NCI-H82 treated with DMSO at 0.1 percent for 48 hours (cell line): Measurements from ENCODE around the gene PTCH1.

Source experiments
- DNase-seq: peaks from one replicate; lab custom pipeline; 2025; ENCODE audit not compliant: unreplicated experiment; lab: John Stamatoyannopoulos, UW

PTCH1 gene

GRCh38 chr9:95465115-95465514 lies 51.7 kb downstream of the PTCH1 start:
- no peak for DNase-seq

GRCh38 chr9:95463148-95464060 lies 53.4 kb downstream of the PTCH1 start:
- no peak for DNase-seq

- peak; percentile 72 for DNase-seq
These were observed 54.3 kb downstream of the PTCH1 start for GRCh38 chr9:95462249-95463147.

GRCh38 chr9:95461448-95462248 lies 55.1 kb downstream of the PTCH1 start:
- DNase-seq = no peak

- DNase-seq = no peak
These were observed 56.1 kb downstream of the PTCH1 start for GRCh38 chr9:95460518-95461164.

GRCh38 chr9:95459851-95460517 lies 56.8 kb downstream of the PTCH1 start:
- DNase-seq = no peak

- peak; percentile 29 for DNase-seq
These were observed 57.6 kb downstream of the PTCH1 start for GRCh38 chr9:95459178-95459577.

GRCh38 chr9:95458666-95459065 lies 58.1 kb downstream of the PTCH1 start:
- peak; percentile 29 for DNase-seq

GRCh38 chr9:95457769-95458168 lies 59.0 kb downstream of the PTCH1 start:
- no peak for DNase-seq

- no peak for DNase-seq
These were observed 61.1 kb downstream of the PTCH1 start for GRCh38 chr9:95455714-95456113.

GRCh38 chr9:95452176-95452575 lies 64.6 kb downstream of the PTCH1 start:
- DNase-seq = no peak

GRCh38 chr9:95451065-95451426 lies 65.7 kb downstream of the PTCH1 start:
- no peak for DNase-seq

- DNase-seq = no peak
These were observed 66.4 kb downstream of the PTCH1 start for GRCh38 chr9:95450171-95451064.

GRCh38 chr9:95449016-95449415 lies 67.8 kb downstream of the PTCH1 start:
- DNase-seq = no peak

GRCh38 chr9:95447660-95448420 lies 68.9 kb downstream of the PTCH1 start:
- DNase-seq = no peak

GRCh38 chr9:95446984-95447383 lies 69.8 kb downstream of the PTCH1 start:
- no peak for DNase-seq

GRCh38 chr9:95446259-95446658 lies 70.5 kb downstream of the PTCH1 start:
- DNase-seq = no peak

- DNase-seq = no peak
These were observed 72.6 kb downstream of the PTCH1 start for GRCh38 chr9:95444160-95444559.
